Cardiac septum (tissue), 1 donor: ENCODE results near the gene SLC9A7. TPM values are rescaled to one million over a fixed set of nuclear protein-coding genes. Genes with fewer than 3 reads are reported as not detected.

Experiments
- DNase-seq: peaks from one replicate; pipeline ENCODE4 v3.0.0-alpha.2; 2020; ENCODE audit warnings: low spot score
- intact Hi-C: fragments of 100-400 bp; cut with DNase I; formaldehyde crosslinking; loops from one replicate; pipeline ENCODE4 v1.14.0; 2022
- total RNA-seq: library from RNA; stranded (reverse); fragmentation: NEBNext Ultra II Directional; extraction: Animal tissue kit (Norgen Biotek cat#: 25700); gene quantifications from one replicate; pipeline ENCODE4 v1.2.1, GENCODE V29; 2021
- donor health status: DM: no; HTN: no; CAD: no.

SLC9A7 gene
- total RNA-seq, 1 donor from 2014 or later = 1.0 TPM

- no peak for DNase-seq
- intact Hi-C loops = no loop called here
Measured at GRCh38 chrX:46665232-46666152, 93.4 kb downstream of the SLC9A7 start.

GRCh38 chrX:46662188-46662958 lies 96.5 kb downstream of the SLC9A7 start:
- DNase-seq = no peak
- intact Hi-C loops = no loop called here

DNA sequence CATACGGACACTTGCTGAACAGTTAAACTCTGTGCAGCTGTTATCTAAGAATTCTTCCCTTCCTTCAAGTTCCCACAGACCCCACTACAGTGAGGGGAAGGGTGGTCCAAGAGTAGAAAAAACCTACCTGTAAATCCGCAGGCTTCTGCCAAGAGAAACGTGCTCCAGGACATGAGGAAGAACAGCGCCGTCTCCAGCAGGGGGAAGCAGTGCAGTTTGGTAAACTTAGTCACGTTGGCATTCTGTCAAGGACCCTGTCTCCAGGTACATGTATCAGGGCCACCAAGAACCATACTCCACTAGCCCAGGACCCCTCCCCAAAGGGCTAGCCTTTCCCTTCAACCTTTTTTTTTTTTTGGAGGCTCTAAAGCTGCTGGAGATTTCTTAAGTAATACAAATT lies 105.4 kb downstream of the SLC9A7 start:
- no peak for DNase-seq
- intact Hi-C loops = no loop called here

GRCh38 chrX:46649421-46650260 lies 109.3 kb downstream of the SLC9A7 start:
- peak; percentile 84 for DNase-seq
- intact Hi-C loops = no loop called here

DNA sequence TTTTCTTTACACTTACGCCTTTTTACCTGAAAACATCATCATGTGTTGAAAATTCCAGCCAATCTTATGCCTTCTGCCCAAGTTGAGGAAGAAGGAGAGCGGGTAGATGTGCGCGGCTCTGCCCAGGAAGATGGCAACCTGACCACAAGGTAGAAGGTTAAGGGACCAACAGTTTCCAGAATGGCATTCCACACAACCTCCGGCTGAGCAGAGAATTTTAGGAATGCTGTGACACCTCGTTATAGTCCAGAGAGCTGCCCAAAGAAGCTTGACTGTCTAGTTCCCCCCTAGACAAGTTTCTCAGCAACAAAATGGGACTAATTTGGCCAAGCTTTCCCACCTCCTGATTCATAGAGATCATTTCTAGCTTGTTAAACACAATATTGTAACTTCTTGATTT lies 110.3 kb downstream of the SLC9A7 start:
- no peak for DNase-seq
- intact Hi-C loops = no loop called here

DNA sequence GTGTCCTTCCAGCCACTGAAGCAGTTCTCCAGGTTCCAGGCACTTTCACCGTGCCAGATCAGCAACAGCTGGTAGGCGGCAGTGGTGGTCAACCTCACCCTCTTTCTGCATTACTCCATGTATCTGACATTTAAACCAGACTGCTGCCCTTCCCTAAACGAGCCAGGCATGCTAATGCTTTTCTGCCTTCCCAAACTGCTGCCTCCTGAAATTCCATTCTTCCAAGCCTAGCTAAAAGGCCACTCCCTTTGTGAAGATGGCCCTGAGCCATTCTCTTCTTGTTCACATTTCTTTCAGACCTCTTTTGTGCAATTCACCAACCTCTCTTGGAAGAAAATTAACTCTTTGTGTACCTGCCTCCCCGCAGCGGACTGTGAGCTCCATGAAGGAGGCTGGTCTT lies 111.7 kb downstream of the SLC9A7 start:
- intact Hi-C loops = no loop called here
- no peak for DNase-seq

- intact Hi-C loops = no loop called here
- DNase-seq = no peak
Measured at GRCh38 chrX:46645614-46646013, 113.3 kb downstream of the SLC9A7 start.

GRCh38 chrX:46643636-46644035 lies 115.3 kb downstream of the SLC9A7 start:
- DNase-seq = no peak
- intact Hi-C loops = loop anchor here (2.0 kb wide), 1 partner anchor 69 kb away; no protein-coding TSS in a partner anchor

DNA sequence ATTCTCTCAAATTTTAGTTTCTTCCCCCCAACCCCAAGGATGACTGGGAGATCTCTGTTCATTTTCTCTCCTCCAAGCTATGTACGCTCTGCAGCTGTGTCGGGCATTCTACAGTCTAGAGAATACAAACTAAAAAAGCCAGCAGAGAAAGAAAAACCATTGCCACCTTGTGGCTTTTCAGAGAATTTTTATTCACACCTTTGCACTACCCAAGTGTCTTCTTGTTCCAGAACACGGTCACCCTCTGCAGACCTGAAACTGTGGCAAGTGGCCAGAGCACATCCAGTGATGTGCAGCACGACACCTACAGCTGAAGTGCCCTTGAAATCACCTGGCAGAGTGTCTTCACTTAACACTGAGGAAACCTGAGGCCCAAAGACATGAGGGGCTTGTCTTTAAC lies 116.8 kb downstream of the SLC9A7 start:
- no peak for DNase-seq
- intact Hi-C loops = loop anchor here (2.0 kb wide), 1 partner anchor 67 kb away; no protein-coding TSS in a partner anchor

DNA sequence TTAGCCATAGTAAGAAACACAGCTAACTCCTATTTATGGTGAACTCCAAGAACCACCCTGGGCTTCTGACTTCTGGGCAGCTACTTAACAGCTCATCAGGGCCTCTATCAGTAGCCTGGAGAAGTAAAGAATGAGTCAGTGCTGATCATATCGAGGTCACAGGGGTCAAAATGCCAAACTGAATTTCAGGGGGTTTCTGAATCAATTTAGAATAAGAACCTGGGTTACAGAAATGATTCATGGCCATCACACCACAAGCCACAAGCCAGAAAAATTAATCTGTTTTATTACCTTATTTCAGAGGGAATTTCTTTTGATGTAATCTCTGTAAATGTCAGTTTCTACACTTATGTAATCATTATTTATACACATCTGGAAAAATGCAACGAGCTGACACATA lies 121.0 kb downstream of the SLC9A7 start:
- intact Hi-C loops = no loop called here
- DNase-seq = no peak

DNA sequence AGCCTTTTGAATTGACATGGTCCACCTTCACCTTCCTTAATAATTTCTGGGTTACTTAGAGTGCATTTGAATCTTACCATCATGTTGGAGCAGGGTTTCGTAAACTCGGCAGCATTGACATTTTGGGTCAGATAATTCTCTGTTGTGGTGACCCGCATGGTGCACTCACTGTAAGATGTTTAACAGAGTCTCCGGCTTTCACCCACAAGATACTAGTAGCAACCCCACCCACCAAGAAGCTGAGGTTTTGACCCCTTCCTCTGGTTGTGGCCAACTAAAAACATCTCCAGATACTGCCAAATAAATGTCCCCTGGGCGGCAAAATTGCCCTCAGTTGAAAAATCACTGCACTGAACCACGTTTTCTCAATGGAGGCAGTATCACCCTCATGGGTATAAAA lies 122.7 kb downstream of the SLC9A7 start:
- intact Hi-C loops = no loop called here
- DNase-seq = no peak

DNA sequence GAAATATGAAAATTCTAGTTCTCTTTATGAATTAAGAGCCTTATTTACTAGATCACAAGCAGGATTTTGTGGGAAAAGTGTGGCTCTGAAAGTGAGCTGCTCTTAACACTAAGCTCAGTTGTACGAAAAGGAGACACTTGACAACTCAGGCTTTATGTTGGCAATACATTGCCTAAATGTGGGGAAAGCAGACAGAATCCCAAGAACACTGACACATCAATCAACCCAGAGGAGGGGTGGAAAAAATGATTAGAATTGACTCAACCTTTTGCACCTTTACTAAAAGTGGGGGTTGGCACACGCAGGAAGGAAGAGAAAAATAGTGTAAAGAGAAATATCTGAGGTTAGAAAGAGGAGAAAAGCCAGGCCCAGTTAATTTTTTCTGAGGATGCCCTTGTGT lies 123.7 kb downstream of the SLC9A7 start:
- intact Hi-C loops = no loop called here
- DNase-seq = no peak

- intact Hi-C loops = no loop called here
- no peak for DNase-seq
Measured at GRCh38 chrX:46634577-46634976, 124.3 kb downstream of the SLC9A7 start.

DNA sequence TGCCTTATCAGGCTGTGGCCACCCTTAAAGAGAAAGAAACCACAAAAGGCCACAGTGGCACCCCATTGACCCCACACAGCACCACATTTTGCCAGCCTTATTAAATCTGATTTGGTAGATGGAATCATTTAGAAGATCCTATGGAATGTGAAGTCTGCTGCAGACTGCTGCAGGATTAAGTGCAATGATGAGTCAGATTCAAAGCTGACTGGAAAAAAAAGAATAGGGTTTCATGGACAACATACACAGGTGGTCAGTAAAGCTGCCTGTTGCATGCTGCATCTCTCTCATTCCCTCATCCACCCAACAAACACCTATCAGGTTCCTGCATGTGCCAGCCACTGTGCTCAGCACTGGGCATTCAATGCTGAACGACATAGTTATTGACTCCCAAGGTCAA lies 128.8 kb downstream of the SLC9A7 start:
- no peak for DNase-seq
- intact Hi-C loops = no loop called here

DNA sequence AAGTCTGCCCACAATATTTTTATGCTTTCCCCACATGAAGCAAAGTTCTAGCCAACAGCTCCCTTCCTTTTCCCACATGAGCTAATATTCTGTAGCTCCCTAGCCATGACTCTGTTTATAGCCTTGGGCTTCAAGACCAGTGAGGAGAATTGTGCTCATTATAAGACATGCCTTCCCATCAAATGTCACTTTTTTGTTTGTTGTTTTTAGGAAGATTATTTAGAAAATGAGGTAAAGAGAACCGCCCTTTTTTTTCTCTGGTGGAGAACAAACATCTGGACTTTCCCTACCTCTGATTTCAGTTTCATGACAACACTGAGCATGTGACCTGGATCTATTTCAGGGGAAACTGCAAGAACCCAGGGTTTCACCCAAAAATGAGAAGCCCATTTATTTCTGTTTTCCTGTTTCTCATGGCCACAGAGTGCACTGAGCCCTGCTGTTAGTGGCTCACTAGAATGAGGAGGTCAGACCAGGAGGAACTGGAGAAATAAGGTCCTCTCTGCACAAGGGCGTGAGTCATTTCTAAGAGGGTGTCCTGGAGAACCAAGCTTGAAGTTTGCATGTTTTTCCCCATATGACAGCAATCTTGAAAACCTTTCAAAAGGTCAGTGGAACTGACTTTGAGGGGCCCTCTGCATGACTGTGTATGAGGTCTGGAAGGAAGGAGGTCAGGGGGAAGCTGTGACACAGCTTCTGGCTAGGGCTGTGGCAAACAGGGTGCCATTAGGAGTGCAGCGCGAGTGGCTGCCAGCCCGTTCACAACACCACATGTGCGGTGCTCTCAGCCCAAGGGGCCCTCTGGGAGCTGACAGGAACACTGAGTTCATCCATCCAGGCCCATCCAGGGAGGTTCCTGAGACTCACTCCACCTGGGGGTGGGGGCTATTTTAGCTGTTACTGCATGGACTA lies 130.2 kb downstream of the SLC9A7 start:
- intact Hi-C loops = no loop called here
- DNase-seq = no peak

GRCh38 chrX:46627711-46628419 lies 131.1 kb downstream of the SLC9A7 start:
- intact Hi-C loops = no loop called here
- no peak for DNase-seq

DNA sequence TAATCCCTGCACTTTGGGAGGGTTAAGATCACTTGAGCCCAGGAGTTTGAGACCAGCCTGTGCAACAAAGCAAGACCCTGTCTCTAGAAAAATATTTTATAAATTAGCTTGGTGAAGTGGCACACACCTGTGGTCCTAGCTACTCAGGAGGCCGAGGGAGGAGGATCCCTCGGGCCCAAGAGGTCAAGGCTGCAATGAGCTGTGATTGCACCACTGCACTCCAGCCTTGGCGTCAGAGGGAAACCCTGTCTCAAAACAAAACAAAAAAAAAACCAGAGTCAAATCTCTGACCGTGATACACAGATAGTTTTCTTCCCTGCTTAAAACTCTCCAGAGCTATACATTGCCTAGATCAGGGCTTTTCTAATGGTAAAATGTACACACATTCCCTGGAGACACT lies 131.9 kb downstream of the SLC9A7 start:
- DNase-seq = no peak

DNA sequence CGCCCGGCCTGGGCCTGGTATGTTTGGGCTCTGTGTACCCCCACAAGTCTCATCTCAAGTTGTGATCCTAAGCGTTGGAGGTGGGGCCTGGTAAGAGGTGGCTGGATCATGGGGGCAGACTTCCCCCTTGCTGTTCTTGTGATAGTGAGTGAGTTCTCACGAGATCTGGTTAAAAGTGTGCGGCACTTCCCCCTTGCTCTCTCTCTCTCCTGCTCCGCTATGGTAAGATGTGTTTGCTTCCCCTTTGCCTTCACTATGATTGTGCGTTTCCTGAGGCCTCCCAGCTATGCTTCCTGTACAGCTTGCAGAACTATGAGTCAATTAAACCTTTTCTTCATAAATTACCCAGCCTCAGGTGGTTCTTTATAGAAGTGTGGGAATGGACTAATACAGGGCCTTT lies 132.4 kb downstream of the SLC9A7 start:
- no peak for DNase-seq
- intact Hi-C loops = no loop called here

More for the DNA sequence above, 131.9 kb downstream of the SLC9A7 start:
- intact Hi-C loops = no loop called here
